Endothelial cell (in vitro differentiated cells): ENCODE data around the gene DACH2. TPM values are rescaled to one million over a fixed set of nuclear protein-coding genes. Genes with fewer than 3 reads are reported as not detected.

Experiments
- DNase-seq: peaks from one replicate; pipeline ENCODE4 v3.0.0; 2021; ENCODE audit warnings: low spot score
- H3K27ac Mint-ChIP-seq: one replicate; pipeline ENCODE4 v1.8.0; 2021; ENCODE audit warnings: mixed read lengths, inconsistent platforms; ENCODE audit not compliant: unreplicated experiment
- H3K27me3 Mint-ChIP-seq: one replicate; pipeline ENCODE4 v1.8.0; 2021; ENCODE audit warnings: mild to moderate bottlenecking, moderate library complexity, mixed read lengths, inconsistent platforms; ENCODE audit not compliant: unreplicated experiment
- H3K36me3 Mint-ChIP-seq: one replicate; pipeline ENCODE4 v1.8.0; 2021; ENCODE audit warnings: mild to moderate bottlenecking, low read depth, mixed read lengths, inconsistent platforms; ENCODE audit not compliant: unreplicated experiment
- H3K4me1 Mint-ChIP-seq: one replicate; pipeline ENCODE4 v1.8.0; 2021; ENCODE audit warnings: mild to moderate bottlenecking, mixed read lengths, inconsistent platforms; ENCODE audit not compliant: unreplicated experiment
- H3K4me3 Mint-ChIP-seq: one replicate; pipeline ENCODE4 v1.8.0; 2021; ENCODE audit warnings: mild to moderate bottlenecking, mixed read lengths, inconsistent platforms; ENCODE audit not compliant: unreplicated experiment
- H3K9me3 Mint-ChIP-seq: one replicate; pipeline ENCODE4 v1.8.0; 2021; ENCODE audit warnings: mixed read lengths, inconsistent platforms; ENCODE audit not compliant: unreplicated experiment
- CTCF ChIP-seq: fragments of 200-600 bp; sonication (generic); IDR thresholded peaks from one replicate; pipeline ENCODE4 v1.5.0; 2021; ENCODE audit warnings: antibody characterized with exemption; ENCODE audit not compliant: unreplicated experiment
- total RNA-seq: library from RNA; stranded (reverse); fragmentation: NEBNext Ultra II Directional; extraction: Animal tissue kit (Norgen Biotek cat#: 25700); gene quantifications from one replicate; pipeline ENCODE4 v1.2.1, GENCODE V29; 2021; ENCODE audit not compliant: unreplicated experiment

Gene DACH2
- total RNA-seq, 1 donor from 2014 or later, result 0.08 TPM

GRCh38 chrX:86455495-86455894, 307.2 kb downstream of the DACH2 start:
- no peak for DNase-seq
- H3K27ac Mint-ChIP-seq, result no peak overlapping the region
- TF ChIP-seq CTCF, result no peak
- no peaks in the 10 kb centered on the region for H3K27me3 Mint-ChIP-seq
- no peaks in the 10 kb centered on the region for H3K36me3 Mint-ChIP-seq
- H3K4me3 Mint-ChIP-seq, result no peak overlapping the region
- H3K4me1 Mint-ChIP-seq, result no peaks in the 10 kb centered on the region
- no peaks in the 10 kb centered on the region for H3K9me3 Mint-ChIP-seq

- TF ChIP-seq CTCF, result no peak
These were observed 312.5 kb downstream of the DACH2 start for GRCh38 chrX:86460760-86461159.

GRCh38 chrX:86504297-86504696, 356.0 kb downstream of the DACH2 start:
- Mint-ChIP-seq H3K4me1 (no peaks in the 10 kb centered on the region), H3K36me3 (no peaks in the 10 kb centered on the region), H3K27ac (no peak overlapping the region), H3K27me3 (no peaks in the 10 kb centered on the region), H3K9me3 (no peaks in the 10 kb centered on the region), H3K4me3 (no peak overlapping the region)
- TF ChIP-seq CTCF, result no peak
- DNase-seq, result no peak

More at GRCh38 chrX:86460760-86461159, 312.5 kb downstream of the DACH2 start:
- no peak for DNase-seq
- H3K9me3 Mint-ChIP-seq, result no peaks in the 10 kb centered on the region
- no peak overlapping the region for H3K27ac Mint-ChIP-seq
- H3K4me1 Mint-ChIP-seq, result no peaks in the 10 kb centered on the region
- H3K27me3 Mint-ChIP-seq, result no peaks in the 10 kb centered on the region
- no peaks in the 10 kb centered on the region for H3K36me3 Mint-ChIP-seq
- H3K4me3 Mint-ChIP-seq, result no peak overlapping the region

- Mint-ChIP-seq H3K4me1 (no peaks in the 10 kb centered on the region), H3K4me3 (no peak overlapping the region), H3K27ac (no peak overlapping the region), H3K27me3 (no peaks in the 10 kb centered on the region), H3K9me3 (no peaks in the 10 kb centered on the region), H3K36me3 (no peaks in the 10 kb centered on the region)
- no peak for DNase-seq
- TF ChIP-seq CTCF, result no peak
These were observed 359.1 kb downstream of the DACH2 start for GRCh38 chrX:86507331-86507730.

- H3K9me3 Mint-ChIP-seq, result no peaks in the 10 kb centered on the region
- no peak overlapping the region for H3K4me3 Mint-ChIP-seq
- H3K27me3 Mint-ChIP-seq, result no peaks in the 10 kb centered on the region
- no peak for DNase-seq
- H3K27ac Mint-ChIP-seq, result no peak overlapping the region
- H3K36me3 Mint-ChIP-seq, result no peaks in the 10 kb centered on the region
- no peaks in the 10 kb centered on the region for H3K4me1 Mint-ChIP-seq
- no peak for TF ChIP-seq CTCF
These were observed 431.5 kb downstream of the DACH2 start for GRCh38 chrX:86579777-86580176.
